HCT116 (cell line): ENCODE data around the gene SPDEF. TPM values are rescaled to one million over a fixed set of nuclear protein-coding genes. Genes with fewer than 3 reads are reported as not detected.

Source experiments
- ATAC-seq: fragments of 200-7000 bp; cut with Tn5 transposase; 2 replicates; pipeline ENCODE4 v1.9.1; 2020; ENCODE audit warnings: mild to moderate bottlenecking, moderate library complexity
- BruUV-seq: library from RNA; stranded (reverse); fragments of 400-500 nt; replicated peaks from 2 replicates; lab custom pipeline; 2021; lab: Mats Ljungman, UMichigan
- CTCF ChIA-PET: fragments of 300-600 bp; sonication (Branson Sonifier 250); formaldehyde crosslinking; loops from one replicate; lab custom pipeline; 2021; ENCODE audit warnings: antibody characterized with exemption; lab: Charles Lee
- POLR2A ChIA-PET: fragments of 300-600, 350-600 bp; sonication (Branson Sonifier 250); formaldehyde crosslinking; loops from one replicate; lab custom pipeline; 2021; ENCODE audit warnings: antibody characterized with exemption; lab: Charles Lee
- RAD21 ChIA-PET, 2 experiments: fragments of 300-600 bp; sonication (Branson Sonifier 250); formaldehyde crosslinking; loops; one replicate each; lab custom pipeline; 2023; ENCODE audit warnings: low total read pairs in 2 of 2; ENCODE audit not compliant: uncharacterized antibody in 2 of 2, unreplicated experiment in 2 of 2, low non-redundant PET in 1 of 2; lab: Charles Lee
- DNase-seq: peaks from one replicate; pipeline ENCODE4 v3.0.0-alpha.2; 2010; ENCODE audit warnings: low read depth, low spot score
- H2AFZ ChIP-seq: fragments of 200-600 bp; shearing (Covaris generic), sonication (generic); 2 replicates; pipeline ENCODE4 v1.6.1; 2017; ENCODE audit warnings: low read depth, mixed run types, mixed read lengths, antibody characterized with exemption, low read length; ENCODE audit not compliant: poor library complexity, severe bottlenecking
- H3K27ac ChIP-seq: 2 replicates; pipeline ENCODE4 v1.5.1; 2012; ENCODE audit warnings: low read depth, low read length
- H3K27me3 ChIP-seq: fragments of 200-600 bp; sonication (generic); 2 replicates; pipeline ENCODE4 v1.6.1; 2016; ENCODE audit warnings: mixed run types, low read length, mixed read lengths; ENCODE audit not compliant: insufficient read depth
- H3K36me3 ChIP-seq, 2 experiments: fragments of 200-500 bp in 1 of 2; fragments of 200-600 bp in 1 of 2; sonication (Bioruptor generic) in 1 of 2; sonication (generic) in 1 of 2; 2 replicates each; pipeline versions ENCODE4 v1.5.1 to v1.6.1; 2014 to 2016; ENCODE audit warnings: low read length in 2 of 2, inconsistent platforms in 1 of 2, mixed read lengths in 1 of 2, mixed run types in 1 of 2; ENCODE audit not compliant: insufficient read depth in 2 of 2, control insufficient read depth in 1 of 2
- H3K4me1 ChIP-seq, 2 experiments: fragments of 200-600 bp in 1 of 2; sonication (generic) in 1 of 2; 2 replicates each; pipeline versions ENCODE4 v1.5.1 to v1.6.1; 2012 to 2017; ENCODE audit warnings: low read length in 2 of 2, inconsistent platforms in 1 of 2, mild to moderate bottlenecking in 1 of 2, mixed read lengths in 1 of 2, mixed run types in 1 of 2, moderate library complexity in 1 of 2; ENCODE audit not compliant: insufficient read depth in 2 of 2, control insufficient read depth in 1 of 2
- H3K4me2 ChIP-seq: fragments of 200-600 bp; sonication (generic); 2 replicates; pipeline ENCODE4 v1.6.1; 2017; ENCODE audit warnings: mixed run types, low read length, mixed read lengths
- H3K4me3 ChIP-seq, 2 experiments: fragments of 200-600 bp in 1 of 2; sonication (generic) in 1 of 2; replicated peaks in 1 of 2; 2 replicates each; pipeline ENCODE4 v1.5.1; 2011 to 2016; ENCODE audit warnings: low read length in 2 of 2, control low read depth in 1 of 2, low read depth in 1 of 2, mild to moderate bottlenecking in 1 of 2, mixed read lengths in 1 of 2, mixed run types in 1 of 2
- H3K79me2 ChIP-seq: fragments of 200-600 bp; sonication (generic); 2 replicates; pipeline ENCODE4 v1.6.1; 2017; ENCODE audit warnings: mild to moderate bottlenecking, mixed run types, low read length, moderate library complexity, mixed read lengths; ENCODE audit not compliant: insufficient read depth
- H3K9ac ChIP-seq: fragments of 200-600 bp; sonication (generic); 2 replicates; pipeline ENCODE4 v1.6.1; 2016; ENCODE audit warnings: low read length, mixed read lengths
- H3K9me2 ChIP-seq: fragments of 200-600 bp; sonication (generic), shearing (Covaris generic); 2 replicates; pipeline ENCODE4 v1.6.1; 2017; ENCODE audit warnings: mixed run types, mild to moderate bottlenecking, moderate library complexity; ENCODE audit not compliant: insufficient read depth
- H3K9me3 ChIP-seq, 2 experiments: fragments of 200-500 bp in 1 of 2; fragments of 200-600 bp in 1 of 2; sonication (Bioruptor generic) in 1 of 2; sonication (generic) in 1 of 2; 2 replicates each; pipeline ENCODE4 v1.6.1; 2014 to 2017; ENCODE audit warnings: low read length in 2 of 2, mixed read lengths in 2 of 2, inconsistent platforms in 1 of 2, low read depth in 1 of 2, mild to moderate bottlenecking in 1 of 2, mixed run types in 1 of 2, moderate library complexity in 1 of 2; ENCODE audit not compliant: control insufficient read depth in 1 of 2, insufficient read depth in 1 of 2
- H4K20me1 ChIP-seq: fragments of 200-600 bp; sonication (generic), shearing (Covaris generic); 2 replicates; pipeline ENCODE4 v1.6.1; 2017; ENCODE audit warnings: mixed run types, mild to moderate bottlenecking, moderate library complexity; ENCODE audit not compliant: insufficient read depth
- MAX ChIP-seq: IDR thresholded peaks from 2 replicates; pipeline ENCODE4 v1.6.1; 2012
- SRF ChIP-seq: IDR thresholded peaks from 2 replicates; pipeline ENCODE4 v1.6.1; 2012; ENCODE audit warnings: low read depth
- TCF7L2 ChIP-seq: IDR thresholded peaks from 2 replicates; pipeline ENCODE4 v1.7.0; 2011; ENCODE audit warnings: borderline replicate concordance, inconsistent platforms; ENCODE audit not compliant: insufficient read depth, insufficient read length; ENCODE audit errors: extremely low read depth
- intact Hi-C: fragments of 100-400 bp; cut with micrococcal nuclease; formaldehyde crosslinking; loops from 2 replicates; pipeline ENCODE4 v1.10.0; 2022
- total RNA-seq: library from RNA; stranded (reverse); gene quantifications from one replicate; pipeline ENCODE4 v1.2.1, GENCODE V29; 2021; ENCODE audit not compliant: unreplicated experiment
- TF ChIP-seq, protein P1 (sequence below): IDR thresholded peaks from 2 replicates; pipeline ENCODE4 v1.6.1; 2011; ENCODE audit warnings: mild to moderate bottlenecking, low read length, moderate library complexity; ENCODE audit not compliant: insufficient replicate concordance; ENCODE audit errors: extremely low read depth

SPDEF gene
- total RNA-seq, 1 experiment from 2014 or later, result 0.39 TPM

DNA sequence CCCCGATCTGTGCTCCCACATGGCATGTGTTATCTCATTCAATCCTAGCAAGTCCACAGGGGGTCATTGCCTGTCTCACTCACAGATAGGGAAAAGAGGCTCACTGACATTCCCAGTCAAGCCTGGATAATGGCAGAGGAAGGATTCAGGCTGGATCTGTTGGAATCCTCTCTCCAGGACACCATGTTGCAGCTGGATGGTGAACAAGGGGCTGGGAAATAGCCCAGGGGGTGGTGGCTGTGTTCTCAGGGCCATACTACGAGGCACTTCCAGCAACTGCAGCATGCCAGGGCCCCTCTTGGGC is 5.0 kb upstream of the SPDEF start:
- no peaks in the 10 kb centered on the region for H3K27me3 ChIP-seq
- no peaks in the 10 kb centered on the region for H3K79me2 ChIP-seq
- intact Hi-C loops, result no loop called here
- TF ChIP-seq, protein P1, sequence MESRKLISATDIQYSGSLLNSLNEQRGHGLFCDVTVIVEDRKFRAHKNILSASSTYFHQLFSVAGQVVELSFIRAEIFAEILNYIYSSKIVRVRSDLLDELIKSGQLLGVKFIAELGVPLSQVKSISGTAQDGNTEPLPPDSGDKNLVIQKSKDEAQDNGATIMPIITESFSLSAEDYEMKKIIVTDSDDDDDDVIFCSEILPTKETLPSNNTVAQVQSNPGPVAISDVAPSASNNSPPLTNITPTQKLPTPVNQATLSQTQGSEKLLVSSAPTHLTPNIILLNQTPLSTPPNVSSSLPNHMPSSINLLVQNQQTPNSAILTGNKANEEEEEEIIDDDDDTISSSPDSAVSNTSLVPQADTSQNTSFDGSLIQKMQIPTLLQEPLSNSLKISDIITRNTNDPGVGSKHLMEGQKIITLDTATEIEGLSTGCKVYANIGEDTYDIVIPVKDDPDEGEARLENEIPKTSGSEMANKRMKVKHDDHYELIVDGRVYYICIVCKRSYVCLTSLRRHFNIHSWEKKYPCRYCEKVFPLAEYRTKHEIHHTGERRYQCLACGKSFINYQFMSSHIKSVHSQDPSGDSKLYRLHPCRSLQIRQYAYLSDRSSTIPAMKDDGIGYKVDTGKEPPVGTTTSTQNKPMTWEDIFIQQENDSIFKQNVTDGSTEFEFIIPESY, result no peak
- no peak for TF ChIP-seq SRF
- no peak for TF ChIP-seq TCF7L2
- no peak for TF ChIP-seq MAX
- TF ChIP-seq, all 23 proteins: peak for 0
- CTCF ChIA-PET, result interaction anchor here (0.9 to 1.1 kb wide), 2 partner anchors 101 to 312 kb away, joined by 3 to 4 read pairs; no protein-coding TSS in a partner anchor
- Histone ChIP-seq H3K4me1 (peaks cover 0 to 11% of the 10 kb centered on the region in 2 experiments; a peak in 2 of 4 replicates), H4K20me1 (no peaks in the 10 kb centered on the region), H3K9ac (no peak overlapping the region), H3K9me3 (peaks cover 0 to 6% of the 10 kb centered on the region in 2 experiments; a peak in 1 of 4 replicates), H3K27ac (no peak overlapping the region), H3K9me2 (no peaks in the 10 kb centered on the region), H3K36me3 (no peaks in the 10 kb centered on the region), H3K4me3 (no peak overlapping the region), H3K4me2 (no peak overlapping the region), H2AFZ (no peak overlapping the region)
- no peak for ATAC-seq
- DNase-seq, result no peak
- BruUV-seq, result no TSS peak
- RAD21 ChIA-PET, result no interaction called here
- POLR2A ChIA-PET, result interaction anchor here (0.8 kb wide), 1 partner anchor 325 kb away, joined by 3 read pairs; the partner anchor contains the start of gene HMGA1
